Osteocyte (in vitro differentiated cells): ENCODE results near the gene SNHG17. TPM values are rescaled to one million over a fixed set of nuclear protein-coding genes. Genes with fewer than 3 reads are reported as not detected.
"Not testable (repeated sequence)": the region's sequence is repeated elsewhere in the genome, so short reads cannot be mapped to it uniquely, and the experiment has no call there.

Source experiments
- DNase-seq: peaks from one replicate; pipeline ENCODE4 v3.0.0; 2021; ENCODE audit warnings: mixed read lengths; ENCODE audit not compliant: unreplicated experiment; ENCODE audit errors: extremely low spot score
- H3K27ac Mint-ChIP-seq: one replicate; pipeline ENCODE4 v1.8.0; 2021; ENCODE audit warnings: mild to moderate bottlenecking, mixed read lengths; ENCODE audit not compliant: unreplicated experiment
- H3K27me3 Mint-ChIP-seq: one replicate; pipeline ENCODE4 v1.8.0; 2021; ENCODE audit warnings: mixed read lengths; ENCODE audit not compliant: unreplicated experiment
- H3K36me3 Mint-ChIP-seq: one replicate; pipeline ENCODE4 v1.8.0; 2021; ENCODE audit warnings: mixed read lengths; ENCODE audit not compliant: unreplicated experiment
- H3K4me1 Mint-ChIP-seq: one replicate; pipeline ENCODE4 v1.8.0; 2021; ENCODE audit warnings: mixed read lengths; ENCODE audit not compliant: unreplicated experiment
- H3K4me3 Mint-ChIP-seq: one replicate; pipeline ENCODE4 v1.8.0; 2021; ENCODE audit warnings: mild to moderate bottlenecking, moderate library complexity, mixed read lengths; ENCODE audit not compliant: unreplicated experiment
- H3K9me3 Mint-ChIP-seq: one replicate; pipeline ENCODE4 v1.8.0; 2021; ENCODE audit warnings: mixed read lengths; ENCODE audit not compliant: unreplicated experiment
- CTCF ChIP-seq: fragments of 200-600 bp; sonication (generic); IDR thresholded peaks from 2 replicates; pipeline ENCODE4 v1.5.0; 2021; ENCODE audit warnings: antibody characterized with exemption, mild to moderate bottlenecking, moderate library complexity
- total RNA-seq: library from RNA; stranded (reverse); gene quantifications from 2 replicates; pipeline ENCODE4 v1.2.1, GENCODE V29; 2021

SNHG17 gene
- total RNA-seq, 1 donor from 2014 or later: 29.6 TPM

GRCh38 chr20:38406476-38406875 lies 28.7 kb downstream of the SNHG17 start:
- Mint-ChIP-seq H3K27me3 (no peaks in the 10 kb centered on the region), H3K9me3 (no peaks in the 10 kb centered on the region), H3K4me1 (no peaks in the 10 kb centered on the region), H3K4me3 (no peak overlapping the region), H3K27ac (no peak overlapping the region), H3K36me3 (no peaks in the 10 kb centered on the region)
- DNase-seq: no peak
- no peak for TF ChIP-seq CTCF

GRCh38 chr20:38405132-38405531 lies 30.0 kb downstream of the SNHG17 start:
- Mint-ChIP-seq H3K36me3 (no peaks in the 10 kb centered on the region), H3K27ac (no peak overlapping the region), H3K27me3 (no peaks in the 10 kb centered on the region), H3K4me3 (no peak overlapping the region), H3K9me3 (no peaks in the 10 kb centered on the region), H3K4me1 (no peaks in the 10 kb centered on the region)
- DNase-seq: no peak
- no peak for TF ChIP-seq CTCF

GRCh38 chr20:38404016-38404415 lies 31.1 kb downstream of the SNHG17 start:
- Mint-ChIP-seq H3K27ac (no peak overlapping the region), H3K4me3 (no peak overlapping the region), H3K9me3 (no peaks in the 10 kb centered on the region), H3K27me3 (no peaks in the 10 kb centered on the region), H3K4me1 (no peaks in the 10 kb centered on the region), H3K36me3 (no peaks in the 10 kb centered on the region)
- no peak for DNase-seq
- TF ChIP-seq CTCF: no peak

- no peak overlapping the region for H3K27ac Mint-ChIP-seq
- no peak for TF ChIP-seq CTCF
- H3K9me3 Mint-ChIP-seq: no peaks in the 10 kb centered on the region
- no peak overlapping the region for H3K4me3 Mint-ChIP-seq
- no peaks in the 10 kb centered on the region for H3K27me3 Mint-ChIP-seq
- no peak for DNase-seq
- H3K36me3 Mint-ChIP-seq: no peaks in the 10 kb centered on the region
- no peaks in the 10 kb centered on the region for H3K4me1 Mint-ChIP-seq
Measured at GRCh38 chr20:38402816-38403215, 32.3 kb downstream of the SNHG17 start.

GRCh38 chr20:38402089-38402488 lies 33.0 kb downstream of the SNHG17 start:
- H3K4me1 Mint-ChIP-seq: no peaks in the 10 kb centered on the region
- no peak overlapping the region for H3K4me3 Mint-ChIP-seq
- TF ChIP-seq CTCF: no peak
- no peaks in the 10 kb centered on the region for H3K9me3 Mint-ChIP-seq
- H3K27ac Mint-ChIP-seq: no peak overlapping the region
- H3K36me3 Mint-ChIP-seq: no peaks in the 10 kb centered on the region
- no peak for DNase-seq
- peaks cover 6% of the 10 kb centered on the region for H3K27me3 Mint-ChIP-seq

- not testable (repeated sequence) for H3K27ac Mint-ChIP-seq, H3K9me3 Mint-ChIP-seq, H3K4me1 Mint-ChIP-seq, H3K4me3 Mint-ChIP-seq, H3K36me3 Mint-ChIP-seq, DNase-seq
- H3K27me3 Mint-ChIP-seq: peaks cover 13% of the 10 kb centered on the region
Measured at GRCh38 chr20:38395751-38396395, 39.3 kb downstream of the SNHG17 start.
